VCaP (cell line): ENCODE results near the gene AMIGO3.

Source experiments
- H3K27ac ChIP-seq: fragments of 450-650 bp; 2 replicates; pipeline ENCODE4 v1.5.1; 2017
- TF ChIP-seq, protein P1 (sequence below): fragments of 450-650 bp; conservative IDR thresholded peaks from 2 replicates; pipeline ENCODE4 v1.5.1; 2017; ENCODE audit warnings: mild to moderate bottlenecking, moderate library complexity

AMIGO3 gene

DNA sequence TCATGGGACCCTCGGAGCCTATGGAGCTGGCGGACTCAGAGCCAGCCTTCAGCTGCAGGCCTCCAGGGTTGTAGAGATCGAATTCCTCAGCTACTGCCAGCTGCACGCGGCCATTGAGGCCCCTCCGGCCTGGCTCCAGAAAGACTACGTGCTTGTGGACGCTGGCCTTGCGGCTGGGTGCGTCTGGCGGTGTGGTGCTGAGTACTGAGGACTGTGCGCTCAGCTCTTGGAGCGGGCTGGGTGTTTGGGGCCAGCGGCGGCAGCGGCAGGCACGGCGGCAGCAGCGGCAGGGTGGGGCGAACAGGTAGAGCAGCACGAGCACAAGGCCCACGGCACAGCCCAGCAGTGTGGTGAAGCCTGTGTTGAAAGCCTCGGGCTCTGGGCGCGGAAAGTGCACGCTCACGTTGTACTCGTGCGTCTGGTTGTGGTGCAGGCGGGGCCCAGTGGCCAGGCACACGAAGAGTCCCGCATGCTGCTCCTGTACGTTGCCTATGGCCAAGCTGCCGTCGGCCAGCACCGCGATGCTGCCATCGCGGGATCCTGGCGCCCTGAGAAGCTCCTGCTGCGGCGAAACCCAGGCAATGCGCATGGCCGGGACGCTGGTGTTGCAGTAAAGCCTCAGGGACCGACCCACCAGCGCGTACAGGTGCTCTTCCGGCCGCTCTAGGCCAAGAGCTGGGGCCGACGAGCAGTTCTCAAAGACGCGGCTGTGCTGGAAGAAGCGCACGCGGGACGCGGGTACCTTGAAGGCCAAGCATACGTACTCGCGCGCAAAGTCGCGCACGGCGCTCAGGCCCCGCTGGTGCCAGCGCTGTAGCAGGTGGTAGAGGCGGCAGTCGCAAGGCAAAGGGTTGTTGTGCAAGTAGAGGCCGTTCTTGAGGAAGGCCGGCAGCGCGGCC, 1.3 kb downstream of the AMIGO3 start:
- TF ChIP-seq, protein P1, sequence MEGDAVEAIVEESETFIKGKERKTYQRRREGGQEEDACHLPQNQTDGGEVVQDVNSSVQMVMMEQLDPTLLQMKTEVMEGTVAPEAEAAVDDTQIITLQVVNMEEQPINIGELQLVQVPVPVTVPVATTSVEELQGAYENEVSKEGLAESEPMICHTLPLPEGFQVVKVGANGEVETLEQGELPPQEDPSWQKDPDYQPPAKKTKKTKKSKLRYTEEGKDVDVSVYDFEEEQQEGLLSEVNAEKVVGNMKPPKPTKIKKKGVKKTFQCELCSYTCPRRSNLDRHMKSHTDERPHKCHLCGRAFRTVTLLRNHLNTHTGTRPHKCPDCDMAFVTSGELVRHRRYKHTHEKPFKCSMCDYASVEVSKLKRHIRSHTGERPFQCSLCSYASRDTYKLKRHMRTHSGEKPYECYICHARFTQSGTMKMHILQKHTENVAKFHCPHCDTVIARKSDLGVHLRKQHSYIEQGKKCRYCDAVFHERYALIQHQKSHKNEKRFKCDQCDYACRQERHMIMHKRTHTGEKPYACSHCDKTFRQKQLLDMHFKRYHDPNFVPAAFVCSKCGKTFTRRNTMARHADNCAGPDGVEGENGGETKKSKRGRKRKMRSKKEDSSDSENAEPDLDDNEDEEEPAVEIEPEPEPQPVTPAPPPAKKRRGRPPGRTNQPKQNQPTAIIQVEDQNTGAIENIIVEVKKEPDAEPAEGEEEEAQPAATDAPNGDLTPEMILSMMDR: no peak
- no peak overlapping the region for H3K27ac ChIP-seq

DNA sequence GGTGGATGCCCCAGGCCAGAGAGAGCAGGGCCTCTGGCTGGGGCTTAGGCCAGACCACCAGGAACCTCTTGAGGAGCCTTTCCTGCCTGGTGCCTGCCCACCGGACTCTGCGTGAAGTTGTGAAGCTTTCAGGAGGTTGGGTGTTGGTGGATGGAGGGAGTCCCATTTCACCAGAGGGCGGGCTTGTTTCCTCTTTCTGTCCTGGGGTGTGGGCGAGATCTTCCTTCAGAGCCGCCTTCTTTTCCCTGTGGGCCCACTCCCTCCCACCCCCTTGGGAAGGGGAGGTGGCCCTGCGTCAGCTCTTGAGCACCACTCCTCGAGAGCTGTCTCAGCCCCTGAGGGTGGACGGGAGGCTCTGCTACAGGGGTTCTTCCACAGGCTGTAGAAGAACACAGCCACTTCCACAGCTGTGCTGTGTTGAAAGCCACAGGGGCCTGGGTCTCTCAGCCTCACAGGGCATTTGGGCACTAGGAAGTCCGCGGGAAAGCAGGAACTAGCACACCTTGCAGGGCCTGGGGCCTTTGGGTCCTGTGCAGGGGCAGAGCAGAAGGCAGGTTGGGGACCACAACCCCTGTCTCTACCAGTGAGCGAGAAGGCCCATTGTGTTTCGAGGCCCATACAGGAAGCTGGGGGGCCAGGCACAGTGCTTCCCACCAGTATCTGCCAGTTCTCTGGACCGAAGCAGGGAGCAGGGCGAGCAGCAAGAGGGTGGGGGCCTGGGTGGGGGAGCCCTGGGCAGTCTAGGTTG, 2.1 kb downstream of the AMIGO3 start:
- TF ChIP-seq, protein P1: no peak
- no peak overlapping the region for H3K27ac ChIP-seq

DNA sequence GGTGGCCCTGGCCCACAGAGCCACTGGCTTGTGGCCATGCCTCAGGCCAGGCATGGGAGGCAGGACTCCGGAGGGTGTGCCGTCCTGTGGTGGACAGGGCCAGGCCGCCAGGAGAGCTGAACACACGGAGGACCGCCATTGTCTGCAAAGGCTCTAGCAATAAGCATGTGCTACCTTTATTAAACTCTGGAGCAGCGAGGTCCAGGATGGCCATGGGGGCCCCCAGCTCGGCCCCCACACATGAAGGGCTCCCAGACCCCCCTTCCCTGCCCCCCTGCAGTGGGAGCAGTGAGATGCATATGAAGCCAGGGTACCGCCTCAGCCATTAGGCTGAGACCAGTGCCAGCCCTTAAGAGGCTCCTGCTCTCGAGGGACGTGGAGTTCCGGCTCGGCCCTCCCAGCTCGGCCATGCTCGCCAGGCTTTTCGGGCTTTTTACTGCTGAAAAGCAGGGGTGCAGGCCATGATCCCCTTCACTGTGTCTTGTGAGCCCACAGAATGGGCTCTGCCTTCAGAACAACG, 2.7 kb downstream of the AMIGO3 start:
- TF ChIP-seq, protein P1: no peak

DNA sequence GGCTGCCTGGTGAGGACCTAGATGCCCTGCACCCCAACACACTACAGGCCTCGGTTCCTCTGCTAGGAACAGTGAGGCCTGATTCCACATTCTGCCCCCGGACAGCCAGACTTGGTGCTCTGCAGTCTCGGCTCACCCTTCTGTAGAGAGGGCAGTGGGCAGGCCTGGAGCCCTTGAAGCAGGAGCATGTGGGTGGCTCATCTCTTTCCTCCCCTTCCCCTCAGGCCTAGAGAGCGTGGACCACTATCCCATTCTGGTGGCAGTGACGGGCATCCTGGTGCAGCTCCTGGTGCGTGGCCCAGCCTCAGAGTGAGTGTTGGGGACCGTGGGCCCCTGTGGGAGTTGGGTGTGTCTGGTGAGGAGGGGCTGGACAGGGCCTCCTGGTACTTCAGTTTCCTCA, 3.3 kb downstream of the AMIGO3 start:
- TF ChIP-seq, protein P1: no peak

More for the DNA sequence above, 2.7 kb downstream of the AMIGO3 start:
- H3K27ac ChIP-seq: no peak overlapping the region

DNA sequence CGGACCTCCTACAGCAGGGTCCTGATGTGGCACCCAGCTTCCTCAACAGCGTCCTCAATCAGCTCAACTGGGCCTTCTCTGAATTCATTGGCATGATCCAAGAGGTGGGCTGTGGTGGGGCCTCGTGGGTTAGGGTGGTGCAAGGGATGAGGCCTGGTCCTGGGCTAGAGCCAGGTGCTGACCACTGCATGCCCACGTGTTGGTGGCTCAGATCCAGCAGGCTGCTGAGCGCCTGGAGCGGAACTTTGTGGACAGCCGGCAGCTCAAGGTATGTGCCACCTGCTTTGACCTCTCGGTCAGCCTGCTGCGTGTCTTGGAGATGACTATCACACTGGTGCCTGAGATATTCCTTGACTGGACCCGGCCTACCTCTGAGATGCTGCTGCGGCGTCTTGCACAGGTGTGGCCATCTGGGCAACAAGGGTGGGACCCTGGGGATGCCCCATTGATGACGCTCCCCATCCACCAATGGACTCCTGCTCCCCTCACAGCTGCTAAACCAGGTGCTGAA, 3.8 kb downstream of the AMIGO3 start:
- TF ChIP-seq, protein P1: no peak
- H3K27ac ChIP-seq: no peak overlapping the region

More for the DNA sequence above, 3.3 kb downstream of the AMIGO3 start:
- H3K27ac ChIP-seq: no peak overlapping the region

DNA sequence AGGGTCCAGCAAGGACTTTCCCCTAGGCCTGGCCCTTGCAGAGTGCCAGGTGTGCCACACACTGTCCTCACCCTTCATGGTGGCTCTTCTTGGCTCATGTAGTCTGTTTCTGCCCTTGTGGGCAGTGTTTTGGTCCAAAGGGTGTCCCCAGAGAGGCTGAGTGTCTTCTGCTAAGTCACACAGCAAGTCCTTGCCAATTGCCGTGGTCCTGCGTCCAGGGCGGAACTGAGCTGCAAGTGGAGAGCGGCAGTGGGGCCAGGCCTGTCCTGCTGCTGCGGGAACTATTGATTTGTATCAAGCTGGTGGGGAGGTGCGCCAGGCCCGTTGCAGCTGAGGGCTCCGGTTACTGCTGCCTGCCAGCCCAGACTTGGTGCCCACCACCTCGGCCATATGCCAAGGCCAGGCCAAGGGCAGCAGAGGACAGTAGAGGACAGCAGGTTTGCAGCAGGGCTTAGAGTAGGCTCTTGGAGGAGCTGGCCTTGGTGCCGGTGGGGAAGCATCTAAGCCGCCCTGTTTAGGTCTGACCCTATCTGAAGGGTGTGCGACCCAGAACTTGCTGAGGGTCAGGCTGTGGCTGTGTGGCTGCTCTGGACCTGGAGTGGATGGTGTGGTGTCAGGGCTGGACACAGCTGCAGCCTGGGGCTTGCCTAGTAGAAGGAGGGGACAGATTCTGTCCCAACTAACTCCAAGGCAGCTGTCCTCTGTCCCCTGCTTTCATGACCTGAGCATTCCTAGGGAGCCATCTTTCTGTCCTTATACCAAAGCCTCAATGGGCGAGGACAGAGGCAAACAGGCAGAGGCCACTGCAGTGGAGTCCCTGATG, 4.5 kb downstream of the AMIGO3 start:
- H3K27ac ChIP-seq: no peak overlapping the region

More for the DNA sequence above, 4.5 kb downstream of the AMIGO3 start:
- TF ChIP-seq, protein P1: no peak
